HG02642 (cell line): ENCODE data around the gene ABLIM1.

Experiments used
- ATAC-seq: cut with Tn5 transposase; IDR thresholded peaks from one replicate; pipeline ENCODE4 v1.9.1; 2021; ENCODE audit warnings: mild to moderate bottlenecking; ENCODE audit not compliant: unreplicated experiment, poor library complexity

ABLIM1 gene

DNA sequence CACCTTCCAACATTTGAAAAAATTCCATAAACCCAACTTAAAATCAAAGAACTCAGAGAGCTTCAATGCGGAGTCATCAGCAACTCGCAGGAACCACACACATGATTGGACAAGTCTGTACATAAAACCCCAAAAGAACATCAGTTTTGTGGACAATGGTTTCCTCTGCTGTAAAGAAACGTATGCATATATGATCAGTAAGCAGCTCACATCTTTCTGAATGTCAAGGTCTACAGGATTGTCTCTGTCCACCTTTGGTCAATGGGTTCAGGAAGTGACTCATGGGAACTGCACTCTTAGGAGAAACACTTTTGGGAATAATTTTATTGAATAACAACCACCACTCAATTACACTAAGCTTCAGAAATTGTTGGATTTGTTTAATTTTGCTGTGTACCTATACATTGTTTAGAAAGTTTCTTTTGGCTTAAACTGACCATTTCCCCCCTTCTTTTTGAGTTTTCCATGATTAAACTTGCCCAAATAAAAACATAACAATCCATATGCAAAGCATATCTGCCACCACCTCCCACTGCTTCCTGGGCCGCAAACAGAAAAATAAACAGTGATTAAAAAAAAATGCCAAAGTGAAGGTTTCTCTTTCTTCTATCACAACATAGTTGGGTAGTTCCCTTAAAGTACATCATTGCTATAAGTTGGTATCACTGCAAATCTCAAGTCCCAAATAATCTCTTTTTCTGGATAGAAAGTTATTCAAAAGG lies 226.5 kb downstream of the ABLIM1 start:
- ATAC-seq, result no peak

DNA sequence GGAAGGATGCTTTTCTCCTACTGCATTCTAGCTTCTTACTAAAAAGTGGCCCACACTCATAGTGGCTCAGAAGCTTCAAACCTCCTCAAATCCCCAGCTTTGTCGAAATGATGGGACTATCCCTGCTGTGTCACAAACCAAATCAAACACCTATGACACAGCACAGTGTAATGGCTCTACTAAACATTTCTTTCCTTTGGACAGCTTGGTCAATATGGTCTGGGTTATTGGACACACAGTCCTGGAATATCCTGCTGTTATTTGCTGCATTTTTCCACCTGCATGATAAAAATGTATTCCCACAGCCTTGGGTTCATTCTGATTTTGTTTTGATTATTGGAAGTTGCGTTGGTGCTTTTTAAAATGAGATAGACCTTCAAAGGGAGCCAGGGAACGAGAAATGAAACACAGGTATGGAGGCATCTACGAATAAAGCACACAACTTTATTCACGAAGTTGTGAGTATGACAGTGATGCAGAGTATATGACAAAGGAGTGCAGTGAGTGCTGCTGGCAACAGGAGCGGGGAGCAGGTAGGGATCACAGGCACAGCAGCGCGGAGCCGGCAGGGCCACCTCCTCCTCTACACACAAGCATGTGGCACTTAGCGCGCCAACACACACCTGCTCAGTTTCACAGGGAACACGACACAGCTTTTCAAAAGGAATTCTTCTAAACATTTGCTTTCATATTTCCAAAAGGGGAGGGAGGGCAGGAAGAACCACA lies 227.2 kb downstream of the ABLIM1 start:
- ATAC-seq, result no peak

DNA sequence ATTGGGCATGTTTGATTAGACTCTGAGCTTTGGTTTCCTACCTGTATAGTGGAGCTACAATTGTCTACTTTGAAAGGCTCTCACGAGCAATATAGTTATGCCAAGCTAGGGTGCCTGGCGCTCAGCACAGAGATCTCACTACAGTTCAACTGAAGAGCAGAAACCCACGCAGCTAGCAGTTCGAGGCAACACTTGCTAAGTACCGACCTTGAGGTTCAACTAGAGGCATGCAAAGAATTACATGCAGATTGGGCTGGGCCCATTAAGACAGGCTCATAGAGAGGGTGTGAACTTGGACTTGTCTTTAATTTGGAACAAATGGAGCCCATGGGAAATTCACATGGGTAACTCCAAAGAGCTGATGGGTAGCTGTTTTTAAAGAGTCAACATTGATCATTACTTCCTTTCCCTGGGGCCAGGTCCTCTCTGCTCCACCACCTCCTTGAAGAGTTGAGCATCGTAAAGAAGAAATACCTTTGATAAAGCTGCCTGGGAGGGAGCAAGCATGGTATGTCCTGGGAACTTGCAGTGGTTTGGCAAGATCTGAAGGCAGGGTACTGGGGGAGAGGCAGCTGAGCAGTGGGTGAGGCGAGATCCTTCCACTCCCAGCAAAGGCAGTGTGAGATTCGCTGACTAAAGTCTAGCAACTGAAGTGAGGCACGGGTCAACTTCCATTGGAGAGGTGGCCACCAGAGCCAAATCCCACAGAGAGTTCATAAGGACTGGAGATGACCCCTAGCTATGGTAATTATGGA lies 228.3 kb downstream of the ABLIM1 start:
- no peak for ATAC-seq

DNA sequence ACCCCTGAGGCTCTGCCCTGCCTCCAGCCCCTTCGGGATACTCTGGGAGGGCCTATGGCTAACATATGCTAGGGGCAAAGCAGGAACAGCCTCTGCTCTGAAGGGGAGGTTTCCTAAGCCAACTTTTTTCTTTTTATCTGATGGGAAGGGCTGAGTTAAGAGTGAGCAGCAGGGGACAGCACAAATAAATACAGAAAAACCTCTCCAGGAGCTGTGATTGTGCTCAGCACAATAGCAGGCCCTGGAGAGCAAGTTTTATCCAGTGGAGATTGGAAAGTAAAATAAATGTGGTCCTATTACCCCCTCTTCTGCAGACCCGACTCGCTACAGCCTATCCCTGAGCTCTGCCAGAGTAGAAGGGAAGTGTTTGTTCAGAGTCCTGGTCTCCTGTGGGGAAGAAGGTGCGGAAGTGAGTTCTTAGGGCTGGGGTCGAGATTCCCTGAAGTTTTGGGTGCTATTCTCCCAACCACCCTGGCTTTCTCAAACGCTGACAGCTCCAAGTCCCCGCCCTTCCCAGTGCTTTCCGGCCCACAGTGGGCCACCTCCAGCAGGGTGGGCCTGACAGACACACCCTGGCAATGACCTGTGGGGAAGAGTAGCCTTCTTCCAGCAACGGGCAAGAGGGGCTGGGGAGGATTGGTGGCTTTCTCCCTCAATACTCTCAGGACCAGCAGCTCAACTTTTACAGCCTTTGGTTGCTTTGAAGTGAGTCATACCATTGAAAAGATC lies 230.8 kb downstream of the ABLIM1 start:
- ATAC-seq, result no peak

DNA sequence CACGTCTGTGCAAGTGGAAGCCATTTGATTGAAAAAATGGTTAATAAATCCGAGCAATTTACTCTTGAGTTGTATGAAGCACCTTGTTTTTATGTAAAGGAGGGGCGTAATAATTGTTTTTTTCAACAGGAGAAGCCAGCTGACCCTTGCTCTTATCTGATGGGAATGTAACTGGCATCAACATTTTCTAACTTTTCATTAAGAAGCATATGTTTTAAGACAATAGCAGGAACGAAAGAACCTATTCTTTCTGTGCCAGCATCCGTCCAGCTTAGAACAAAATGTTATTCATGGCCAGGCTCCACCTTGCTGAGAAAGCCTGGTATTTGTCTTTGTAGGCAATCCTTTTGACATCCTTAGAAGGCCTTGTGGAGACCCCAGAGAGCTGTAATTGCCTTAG lies 231.6 kb downstream of the ABLIM1 start:
- ATAC-seq, result no peak

DNA sequence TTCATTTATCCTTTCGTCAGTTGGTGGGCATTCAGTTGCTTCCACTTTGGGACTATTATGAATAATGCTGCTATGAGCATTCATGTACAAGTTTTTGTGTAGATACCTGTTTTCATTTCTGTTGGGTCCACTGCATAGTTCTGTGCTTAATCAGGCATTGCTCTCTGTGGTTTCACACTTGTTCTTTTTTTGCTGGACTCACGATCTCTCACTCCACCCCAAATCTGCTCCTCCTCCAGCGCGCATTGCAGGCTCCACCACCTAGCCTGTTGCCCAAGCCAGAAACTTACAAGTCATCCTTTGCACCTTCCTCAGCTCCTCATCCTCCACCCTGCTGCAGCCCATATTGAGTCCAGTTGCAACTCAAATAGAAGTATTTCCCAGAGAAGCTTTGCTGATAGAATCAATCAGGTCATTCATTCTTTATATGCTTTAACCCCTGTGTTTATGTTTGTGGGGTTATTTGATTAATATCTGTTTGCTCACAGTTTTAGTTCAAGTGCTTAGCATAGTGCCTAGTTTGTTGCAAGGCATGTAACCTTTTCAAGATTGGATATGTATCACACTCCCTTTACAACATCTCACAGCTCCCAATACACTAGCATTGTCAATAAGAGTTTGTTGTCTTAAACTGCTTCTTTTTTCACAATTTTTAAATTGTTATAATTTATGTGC lies 237.1 kb downstream of the ABLIM1 start:
- ATAC-seq, result no peak

DNA sequence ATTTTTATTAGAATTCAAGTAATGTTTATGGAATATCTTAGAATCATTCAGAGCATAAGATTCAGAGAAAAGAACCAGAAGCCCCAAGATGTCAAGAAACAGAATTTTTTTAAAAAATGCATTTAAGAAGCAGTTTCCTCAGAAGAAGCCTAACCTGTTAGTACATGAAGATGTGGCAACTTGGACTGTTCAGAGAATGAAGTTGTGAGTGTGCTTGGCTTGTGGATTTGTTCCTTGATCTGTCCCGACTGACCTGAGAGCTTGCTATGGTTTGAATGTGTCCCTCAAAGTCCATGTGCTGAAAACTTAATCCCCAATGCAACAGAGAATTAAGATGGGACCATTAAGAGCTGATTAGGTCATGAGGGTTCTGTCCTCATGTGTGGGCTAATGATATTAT lies 240.0 kb downstream of the ABLIM1 start:
- no peak for ATAC-seq

DNA sequence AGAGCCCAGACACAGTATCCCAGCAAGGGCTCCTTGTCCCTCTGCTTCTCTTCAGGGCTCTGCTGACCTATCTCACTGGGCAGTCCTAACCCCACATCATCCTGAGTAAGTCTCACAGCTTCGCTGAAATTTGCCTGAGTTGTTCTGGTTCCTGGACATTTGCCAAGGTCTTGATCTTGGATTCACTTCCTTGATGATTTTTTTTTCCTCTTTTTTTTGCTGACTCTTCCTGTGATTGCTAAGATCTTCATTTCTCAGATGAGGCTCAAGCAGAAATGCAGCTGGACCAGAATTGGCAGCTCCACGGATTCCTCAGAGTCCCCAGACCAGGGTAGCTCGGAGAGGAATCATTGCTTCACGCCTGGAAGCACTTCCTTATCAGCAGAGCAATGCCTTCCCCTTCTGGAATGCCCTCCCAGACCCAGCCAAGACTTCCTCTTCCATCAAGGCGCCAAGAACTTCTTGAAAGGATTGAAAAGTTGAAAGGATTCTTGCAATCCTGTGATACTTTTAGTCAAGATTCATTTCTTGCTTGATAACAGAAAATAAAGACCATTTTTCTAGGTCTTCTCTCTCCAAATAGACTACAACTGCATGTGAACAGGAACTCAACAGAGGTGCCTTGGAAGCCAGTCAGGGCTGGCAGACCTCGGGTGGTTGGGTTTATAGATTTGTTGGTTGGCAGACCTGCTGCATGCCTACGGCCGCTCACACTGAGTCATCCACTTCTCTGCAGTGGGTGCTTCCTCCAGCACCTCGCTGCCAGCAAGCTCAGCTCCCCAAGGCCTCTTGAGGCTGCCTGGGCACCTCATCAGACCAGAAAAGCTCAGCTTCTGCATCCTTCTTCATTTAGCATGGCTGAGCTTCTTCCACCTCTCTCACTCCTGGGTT lies 244.9 kb downstream of the ABLIM1 start:
- no peak for ATAC-seq

DNA sequence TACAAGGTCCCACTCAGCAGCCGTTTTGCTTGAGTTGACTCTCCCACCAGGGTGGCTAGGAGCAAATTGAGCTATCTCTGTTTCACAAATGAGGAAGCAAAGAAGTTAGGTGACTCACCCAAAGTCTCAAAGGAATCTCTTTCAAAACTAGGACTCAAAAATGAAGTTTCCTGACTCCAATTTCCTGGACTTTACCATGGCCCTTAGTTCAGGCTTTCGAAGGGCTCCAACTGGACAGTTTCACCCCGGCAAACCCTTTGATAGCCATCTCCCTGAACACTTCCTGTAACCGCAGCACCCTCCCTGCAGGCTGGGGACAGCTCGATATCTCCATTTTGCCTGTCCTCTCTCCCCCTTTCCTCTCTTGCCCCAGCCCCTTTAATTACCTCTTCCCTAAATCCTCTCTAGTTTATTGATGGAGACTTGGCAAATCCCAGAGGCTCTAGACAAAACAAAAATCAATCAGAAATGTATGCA lies 249.1 kb downstream of the ABLIM1 start:
- ATAC-seq, result no peak

DNA sequence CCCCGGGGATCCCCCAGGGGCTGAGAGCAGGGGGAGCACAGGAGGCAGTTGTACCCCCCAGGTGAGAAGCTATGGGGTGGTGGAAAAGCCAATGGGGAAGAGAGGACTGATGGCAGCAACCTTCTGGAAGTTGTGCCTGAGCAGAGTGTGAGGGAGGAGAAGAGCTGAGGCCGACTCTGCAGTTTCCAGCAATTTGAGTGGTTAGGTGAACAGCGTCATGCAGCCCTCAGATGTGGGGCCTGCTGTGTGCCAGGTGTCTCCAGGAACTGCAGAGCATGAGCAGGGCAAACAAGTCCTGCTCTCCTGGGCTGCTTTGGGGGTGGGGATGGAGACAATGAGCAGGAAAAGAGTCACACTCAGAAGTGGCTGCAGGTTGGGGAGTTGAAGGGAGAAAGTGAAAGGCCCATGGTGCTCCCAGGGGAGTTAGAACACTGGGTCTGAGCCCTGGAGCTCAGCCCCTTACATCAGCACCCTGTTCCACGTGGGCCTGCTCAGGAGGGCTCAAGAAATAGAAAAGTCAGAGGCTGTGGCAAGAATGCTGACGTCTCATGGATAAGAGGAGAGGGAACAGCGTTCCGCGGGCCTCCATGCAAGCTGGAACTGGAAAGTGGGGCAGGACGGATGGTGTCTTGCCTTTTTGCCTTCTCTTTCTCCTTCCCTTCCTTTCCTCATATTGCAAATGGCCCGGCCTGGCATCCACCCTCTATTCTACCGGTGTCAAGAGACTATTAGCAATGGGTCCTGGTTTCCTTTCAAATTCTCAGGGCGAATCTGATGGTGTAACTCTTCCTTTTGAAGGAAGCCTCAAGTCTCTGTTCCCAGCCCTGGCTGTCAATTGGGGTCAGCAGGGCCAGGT lies 249.7 kb downstream of the ABLIM1 start:
- ATAC-seq, result no peak

DNA sequence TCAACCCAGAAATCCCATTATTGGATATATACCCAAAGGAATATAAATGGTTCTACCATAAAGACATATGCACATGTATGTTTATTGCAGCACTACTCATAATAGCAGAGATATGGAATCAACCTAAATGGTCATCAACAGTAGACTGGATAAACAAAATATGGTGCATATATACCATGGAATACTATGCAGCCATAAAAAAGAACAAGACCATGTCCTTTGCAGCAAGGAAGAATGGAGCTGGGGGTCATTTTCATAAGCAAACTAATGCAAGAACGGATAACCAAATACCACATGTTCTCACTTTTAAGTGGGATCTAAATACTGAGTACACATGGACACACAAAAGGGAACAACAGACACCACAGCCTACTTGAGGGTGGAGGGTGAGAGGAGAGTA lies 251.6 kb downstream of the ABLIM1 start:
- ATAC-seq, result no peak

DNA sequence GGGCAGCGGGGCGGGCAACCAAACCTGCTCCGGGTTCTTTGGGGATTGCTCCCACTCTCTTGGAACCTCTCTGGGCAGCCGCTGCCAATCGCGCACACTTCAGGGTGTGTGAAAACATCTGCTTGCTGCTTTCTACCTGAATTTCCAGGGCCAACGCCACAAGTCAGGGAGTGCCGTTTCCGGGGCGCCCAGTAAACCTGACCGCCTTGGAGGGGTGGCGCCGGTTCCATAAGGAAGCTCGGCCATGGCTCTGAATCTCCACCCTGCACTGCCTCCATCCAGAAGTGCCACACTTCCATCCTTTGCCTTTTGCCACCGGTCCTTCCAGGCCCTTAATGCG lies 253.1 kb downstream of the ABLIM1 start:
- ATAC-seq, result no peak

DNA sequence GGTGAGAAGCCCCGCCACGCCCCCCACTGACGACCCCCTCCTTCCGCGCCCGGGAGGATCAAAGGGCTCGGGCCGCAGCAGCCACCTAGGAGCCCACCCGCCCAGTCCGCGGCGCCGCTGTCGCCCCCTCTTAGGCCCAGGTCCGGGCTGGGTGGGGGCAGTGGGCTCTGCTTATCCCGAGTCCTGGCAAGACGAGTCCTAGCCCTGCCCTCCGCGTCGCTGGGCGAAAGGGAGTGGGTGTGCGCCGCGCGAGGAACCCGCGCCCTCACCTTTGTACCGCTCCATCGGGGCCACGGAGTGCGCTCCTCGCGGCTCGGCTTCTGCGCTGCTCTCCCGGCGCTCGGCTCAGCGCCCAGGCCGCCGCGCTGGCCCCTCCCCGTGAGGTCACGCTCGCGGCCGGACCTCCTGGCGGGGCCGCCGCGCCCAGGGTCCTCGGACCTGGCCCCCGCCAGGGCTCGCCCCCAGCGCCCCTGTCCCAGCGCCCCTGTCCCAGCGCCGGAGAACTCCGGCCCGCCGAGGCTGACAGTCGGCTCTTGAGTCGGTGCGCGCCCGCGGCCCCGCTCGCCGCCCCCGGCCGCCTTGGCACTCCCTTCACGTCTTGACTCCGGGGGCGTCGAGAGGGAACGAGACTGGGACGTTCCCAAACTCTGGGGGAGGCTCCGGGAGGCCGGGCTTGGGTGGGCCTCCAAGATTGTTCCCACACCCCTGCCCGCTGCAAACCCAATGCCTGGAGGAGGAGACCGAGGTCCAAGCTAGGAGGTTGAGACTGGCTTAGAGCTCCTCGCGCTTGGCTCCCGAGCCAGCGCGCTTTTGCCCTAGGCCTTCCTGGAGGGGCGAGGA lies 253.7 kb downstream of the ABLIM1 start, which contains the start of gene AFAP1L2:
TSS of gene AFAP1L2 (minus strand) at position 332 of the 840 bp plus-strand sequence. CDS start at position 285, 47 bp downstream.
- no peak for ATAC-seq

DNA sequence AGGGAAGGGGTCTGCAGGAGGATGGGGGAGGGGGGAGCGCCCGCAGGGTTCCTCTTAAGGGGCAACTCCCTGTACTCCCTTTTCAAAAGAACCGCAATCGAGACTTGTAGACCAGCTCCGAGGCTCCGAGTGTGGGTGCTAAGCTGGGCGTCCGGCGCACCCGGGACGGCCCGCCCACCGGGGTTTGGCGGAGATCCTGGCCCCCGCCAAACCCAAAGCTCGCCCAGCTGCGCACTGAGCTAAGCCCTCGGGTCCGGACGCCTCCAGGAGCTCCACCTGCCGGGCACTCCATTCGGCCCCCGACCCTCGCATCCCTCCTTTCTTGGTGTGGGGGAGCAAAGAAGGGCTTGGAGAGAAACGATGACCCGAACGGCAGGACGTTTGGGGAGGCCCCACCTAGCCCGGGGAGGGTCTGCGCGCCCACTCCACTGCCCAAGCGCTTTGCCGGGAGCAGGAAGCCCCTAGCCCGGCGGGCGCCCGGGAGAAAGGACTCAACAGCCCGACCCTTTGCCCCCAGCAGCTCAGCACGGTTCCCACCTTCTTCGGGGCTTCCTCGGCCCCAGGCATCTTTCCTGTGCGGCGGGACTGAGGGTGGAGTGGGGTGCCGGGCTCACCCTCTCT lies 254.4 kb downstream of the ABLIM1 start:
- no peak for ATAC-seq

DNA sequence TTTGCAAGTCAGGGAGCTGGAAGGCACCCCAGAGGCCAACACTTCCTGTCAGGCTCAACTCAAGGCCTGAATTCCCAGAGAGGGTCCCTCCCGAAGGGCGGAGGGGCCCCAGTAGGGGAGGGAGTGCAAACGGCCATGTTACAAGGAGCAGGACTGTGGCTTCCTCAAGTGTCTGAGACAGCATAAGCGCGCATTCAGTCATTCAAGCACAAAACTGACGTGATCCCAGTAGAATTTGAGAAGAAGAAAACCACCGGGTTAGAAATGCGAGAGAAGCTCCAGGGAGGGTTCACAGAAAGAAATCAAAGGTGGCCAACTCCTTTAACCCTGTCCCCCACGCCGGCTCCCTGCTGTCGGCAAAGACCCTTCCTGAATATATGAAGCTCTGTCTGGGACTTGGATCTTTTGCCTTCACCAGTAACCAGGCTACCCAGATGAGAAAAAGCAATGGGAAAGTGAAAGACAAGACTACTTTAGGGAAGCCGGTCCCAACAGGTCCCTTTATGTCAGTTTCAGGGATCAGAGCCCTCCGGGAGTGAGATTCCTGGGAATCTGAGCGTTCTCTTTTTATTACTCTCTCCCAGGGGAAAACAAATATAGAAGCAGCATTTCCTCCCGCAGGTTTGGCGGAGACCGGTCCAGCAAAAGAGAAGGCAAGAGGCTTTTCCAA lies 255.1 kb downstream of the ABLIM1 start:
- ATAC-seq, result no peak

DNA sequence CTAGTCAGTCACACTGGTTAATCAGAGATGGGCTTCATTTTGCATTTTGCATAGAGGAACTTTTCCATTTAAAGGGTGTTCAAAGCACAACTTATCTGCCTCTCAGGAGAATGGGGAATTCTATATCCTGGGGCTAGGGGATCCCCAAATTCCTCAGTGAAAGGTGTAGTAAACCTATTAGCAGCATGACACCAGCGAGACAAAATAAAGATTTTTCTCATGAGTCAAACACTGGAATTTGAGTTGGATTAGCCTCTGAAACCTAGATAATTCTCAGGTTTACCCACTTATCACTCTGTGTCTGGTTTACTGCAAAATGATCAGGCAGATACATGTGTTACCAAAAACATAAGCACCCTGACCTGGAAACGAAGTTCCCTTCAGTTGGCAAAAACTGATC lies 255.8 kb downstream of the ABLIM1 start:
- ATAC-seq, result no peak
